Amniotic stem cell (primary cell): ENCODE data around the gene MAP10.

Source experiments
- DNase-seq: peaks from one replicate; lab custom pipeline; 2025; lab: John Stamatoyannopoulos, UW

MAP10 gene

DNA sequence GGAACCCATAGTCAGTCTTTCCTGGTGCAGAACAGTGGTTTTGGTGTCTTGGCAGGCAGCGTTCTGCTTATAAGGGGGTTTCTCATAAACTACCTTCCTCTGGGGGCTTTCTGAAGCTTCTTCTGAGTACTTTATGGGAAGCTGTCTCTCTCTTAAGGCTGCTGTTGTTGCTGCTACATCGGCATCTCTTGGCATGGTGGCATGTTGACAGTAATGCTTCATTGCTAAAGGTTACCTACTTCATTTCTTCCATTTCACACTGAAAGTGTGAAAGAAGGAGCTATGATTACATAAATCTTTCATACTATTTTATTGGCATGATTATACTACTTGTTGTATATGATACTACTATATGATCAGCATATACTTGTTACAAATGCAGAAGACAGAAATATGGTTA, 6.3 kb upstream of the MAP10 start:
- no peak for DNase-seq

DNA sequence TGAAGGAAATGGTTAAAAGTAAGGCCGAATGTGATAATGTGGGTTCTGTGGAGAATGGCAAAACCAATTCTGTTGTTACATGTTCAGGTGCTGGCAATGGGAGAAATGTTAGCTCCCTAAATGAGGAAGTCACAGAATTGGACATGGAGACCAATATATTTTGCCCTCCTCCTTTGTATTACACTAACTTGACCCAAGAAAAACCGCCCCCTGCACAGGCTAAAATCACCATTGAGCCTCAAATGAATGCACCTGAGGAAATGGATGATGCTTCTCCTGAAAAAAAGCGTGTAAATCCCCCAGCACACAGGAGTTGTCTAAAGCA, 932 bp downstream of the MAP10 start:
- no peak for DNase-seq

DNA sequence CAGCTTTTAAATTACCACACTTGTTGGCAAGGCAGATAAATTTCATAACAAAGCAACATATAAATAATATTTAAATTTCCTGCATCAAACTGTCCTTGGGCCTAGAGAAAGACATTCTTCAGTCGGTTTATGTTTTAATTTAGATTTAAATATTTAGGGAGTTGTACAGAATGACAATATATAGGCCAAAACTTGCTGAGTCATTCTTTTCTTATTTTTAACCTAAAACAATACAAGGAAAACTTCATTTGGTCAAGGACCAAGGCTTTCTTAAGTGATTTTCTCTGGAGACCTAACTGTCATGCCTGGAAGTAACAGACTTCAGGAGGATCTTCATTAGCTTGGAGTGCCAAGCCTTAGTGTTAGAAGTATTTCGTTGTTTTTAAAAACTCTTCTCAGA, 5.6 kb downstream of the MAP10 start:
- no peak for DNase-seq

DNA sequence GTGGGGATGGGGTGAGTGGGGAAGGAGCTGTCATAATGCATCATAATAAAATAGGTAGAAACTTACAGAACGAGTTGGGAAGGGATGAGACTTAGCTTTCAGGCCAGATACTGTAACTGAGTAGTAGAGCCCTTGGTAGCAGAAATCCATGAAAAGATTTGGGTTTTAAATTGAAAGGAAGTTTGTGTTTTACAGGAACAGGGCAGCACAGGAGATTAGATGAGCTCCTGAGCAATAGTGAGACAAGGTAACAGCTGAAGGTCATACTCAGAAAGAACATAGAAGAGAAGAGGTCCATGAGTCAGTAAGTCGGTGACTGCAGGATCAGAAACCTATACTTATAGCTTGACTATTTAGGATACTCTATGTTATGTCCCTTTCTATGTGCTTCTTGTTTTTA, 7.3 kb downstream of the MAP10 start:
- DNase-seq: no peak

DNA sequence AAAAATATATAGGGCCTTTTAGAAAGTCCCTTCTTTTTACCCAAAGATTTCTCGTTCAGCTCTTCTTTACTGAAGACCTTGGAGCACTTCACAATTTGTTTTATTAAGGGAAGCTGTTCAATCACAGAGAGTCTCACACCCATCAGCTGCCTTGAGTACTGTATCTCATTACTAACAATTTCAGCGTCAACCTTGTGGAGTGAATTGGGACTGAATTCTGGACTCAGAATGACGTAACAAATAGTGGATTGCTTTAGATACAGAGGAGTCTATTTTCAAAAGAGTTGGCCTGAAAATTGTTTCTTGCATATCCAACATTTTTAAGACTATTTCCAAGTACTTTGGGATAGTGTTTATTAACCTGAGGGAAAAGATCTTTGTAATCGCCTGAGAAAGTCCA, 7.9 kb downstream of the MAP10 start:
- DNase-seq: no peak

DNA sequence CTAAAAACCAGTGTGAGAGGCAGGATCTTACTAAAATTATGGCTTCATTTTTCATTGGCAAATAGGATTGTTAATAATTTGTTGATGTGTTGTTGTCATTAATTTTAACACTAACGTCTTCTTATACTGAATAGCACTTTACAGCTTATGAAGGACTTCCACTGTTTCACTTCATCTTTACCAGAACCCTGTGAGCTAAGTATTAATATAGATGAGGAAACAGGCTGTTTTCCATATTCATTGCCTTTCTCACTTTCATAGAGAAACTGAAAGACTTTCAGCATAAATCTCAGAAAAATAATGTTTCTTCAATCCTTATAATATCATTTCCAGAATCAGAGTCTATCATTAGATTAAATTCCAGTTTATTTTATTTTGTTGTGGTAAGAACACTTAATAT, 8.5 kb downstream of the MAP10 start:
- no peak for DNase-seq

DNA sequence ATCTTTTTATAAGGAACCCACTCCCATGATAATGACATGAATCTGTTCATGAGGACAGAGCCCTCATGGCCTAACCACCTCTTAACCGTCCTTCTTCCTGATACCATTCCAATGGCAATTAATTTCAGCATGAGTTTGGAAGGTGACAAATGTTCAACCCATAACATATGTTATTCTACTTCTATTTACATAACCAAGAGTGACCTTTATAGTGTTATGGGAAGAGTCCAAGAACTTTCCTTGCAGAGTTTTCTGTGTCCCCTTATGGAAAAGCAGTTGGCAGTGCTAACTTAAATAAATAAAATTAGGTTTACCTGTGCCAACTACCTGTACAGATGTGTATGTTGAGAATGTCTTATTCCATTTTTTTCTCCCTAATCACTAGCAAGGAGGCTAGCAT, 11.1 kb downstream of the MAP10 start:
- DNase-seq: no peak

DNA sequence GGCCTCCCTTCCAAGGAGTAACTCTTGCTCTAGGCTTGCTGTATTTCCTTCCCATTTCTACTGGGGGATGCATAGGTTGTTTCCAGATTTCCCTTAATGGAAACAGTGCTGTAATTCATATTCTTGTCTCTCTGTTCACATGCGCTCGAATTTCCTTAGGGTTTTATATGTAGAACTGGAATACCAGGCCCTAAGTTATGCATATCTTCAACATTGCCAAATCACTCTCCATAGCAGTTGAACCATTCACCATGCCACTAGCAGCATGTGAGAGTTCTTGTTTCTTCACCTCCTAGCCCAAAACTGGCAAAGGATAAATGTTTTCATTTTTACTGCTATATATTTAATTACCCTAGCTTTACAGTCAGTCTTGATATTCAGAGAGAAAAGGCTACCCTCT, 12.8 kb downstream of the MAP10 start:
- no peak for DNase-seq

DNA sequence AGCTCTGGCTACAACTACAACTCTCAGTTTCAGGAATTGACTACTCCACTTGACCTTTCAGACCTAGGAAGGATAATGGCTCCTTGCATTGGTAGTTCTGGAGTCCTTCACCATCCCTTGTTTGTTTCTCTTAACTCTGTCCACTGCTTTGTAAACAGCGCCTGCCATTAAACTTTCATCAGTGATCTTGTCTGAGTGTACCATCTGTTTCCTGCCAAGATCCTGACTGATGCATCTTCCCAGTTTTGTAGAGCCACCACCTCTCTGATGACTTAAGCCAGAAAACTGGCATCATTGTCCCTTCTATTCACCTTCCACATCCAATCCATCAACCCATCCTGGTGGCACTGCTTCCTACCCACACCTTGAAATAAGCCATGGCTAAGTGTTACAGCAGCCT, 15.2 kb downstream of the MAP10 start:
- no peak for DNase-seq

DNA sequence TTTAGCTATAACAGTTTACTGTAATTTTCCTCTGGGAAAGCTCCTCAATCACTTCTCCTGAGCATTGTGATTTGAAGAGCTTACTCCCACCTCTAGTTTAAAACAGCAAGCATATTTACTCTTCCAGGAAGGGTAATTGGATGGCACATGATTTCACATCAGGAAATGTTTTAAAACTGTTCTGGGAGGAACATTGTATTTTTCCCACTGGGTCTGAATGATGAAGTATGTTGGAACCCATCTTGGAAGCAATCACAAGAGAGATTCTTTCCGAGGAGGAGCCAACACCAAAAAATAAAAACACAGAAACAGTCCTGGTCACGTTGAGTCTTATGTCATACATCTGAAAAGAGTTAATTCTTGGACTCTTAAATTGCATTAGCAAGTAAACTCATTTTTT, 17.3 kb downstream of the MAP10 start:
- no peak for DNase-seq

DNA sequence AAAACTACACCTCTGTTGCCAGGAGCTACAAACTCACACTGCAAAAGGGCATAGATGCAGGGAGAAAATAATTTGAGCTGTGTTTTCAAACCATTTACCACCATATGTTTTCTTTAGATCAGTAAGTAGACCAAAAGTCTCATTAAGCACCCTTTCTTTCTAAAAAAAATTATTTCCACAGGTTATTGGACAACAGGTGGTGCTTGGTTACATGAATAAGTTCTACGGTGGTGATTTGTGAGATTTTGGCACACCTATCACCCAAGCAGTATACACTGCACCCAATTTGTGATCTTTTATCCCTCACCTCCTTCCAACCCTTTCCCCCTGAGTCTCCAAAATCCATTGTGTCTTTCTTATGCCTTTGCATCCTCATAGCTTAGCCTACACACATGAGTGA, 21.1 kb downstream of the MAP10 start:
- no peak for DNase-seq

DNA sequence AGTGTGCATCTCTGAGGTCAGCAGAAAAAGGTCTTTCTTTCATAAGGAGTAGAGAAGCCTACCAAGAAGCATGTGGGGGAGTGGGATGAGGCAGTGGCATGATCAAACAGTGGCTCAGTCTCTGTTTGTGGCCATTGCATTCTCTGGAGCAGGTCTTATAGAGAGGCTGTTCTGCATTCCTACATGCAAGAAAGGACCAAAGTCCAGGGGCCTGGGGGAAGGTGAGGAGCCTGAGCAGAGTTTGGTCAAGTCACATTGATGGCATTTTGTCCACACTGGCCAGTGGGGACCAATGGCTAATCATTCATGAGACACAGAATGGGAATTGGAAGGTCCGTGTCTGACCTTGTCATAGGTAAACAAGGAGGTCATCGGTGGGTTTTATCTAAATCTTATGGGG, 25.4 kb downstream of the MAP10 start:
- no peak for DNase-seq

DNA sequence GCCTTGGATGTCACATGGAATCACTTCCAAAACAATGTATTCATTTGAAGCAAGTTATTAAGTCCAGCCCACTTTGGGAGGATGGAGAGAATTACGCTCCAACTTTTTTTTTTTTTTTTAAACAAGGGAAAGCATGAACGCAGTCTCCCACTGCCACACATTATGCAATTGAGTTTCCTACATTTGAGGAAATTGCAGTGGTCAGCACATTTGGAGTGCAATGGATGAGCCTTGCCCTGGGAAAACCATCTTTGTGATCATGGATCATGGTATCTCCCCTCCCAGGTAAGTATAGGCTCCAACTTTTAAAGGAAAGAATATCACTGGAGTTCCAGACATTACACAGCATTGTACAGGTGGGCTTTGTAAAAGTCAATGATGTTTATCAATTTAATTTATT, 26.7 kb downstream of the MAP10 start:
- no peak for DNase-seq

DNA sequence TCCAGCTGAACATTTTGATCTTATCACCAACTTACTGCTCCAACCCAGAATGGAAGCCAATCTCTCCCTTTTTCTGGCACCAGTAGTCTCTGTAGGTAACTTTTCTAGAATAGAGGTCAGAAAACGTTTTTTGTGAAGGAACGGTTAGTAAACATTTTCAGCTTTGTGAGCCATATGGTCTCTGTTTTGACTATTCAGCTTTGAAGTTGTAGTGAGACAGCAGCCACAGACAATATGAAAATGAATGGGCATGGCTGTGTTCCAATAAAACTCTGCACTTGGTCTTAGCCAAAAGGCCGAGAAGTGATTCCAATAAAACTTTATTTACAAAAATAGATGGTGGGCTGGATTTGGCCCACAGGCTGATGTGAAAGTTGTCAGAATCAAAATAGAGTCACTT, 28.9 kb downstream of the MAP10 start:
- no peak for DNase-seq

DNA sequence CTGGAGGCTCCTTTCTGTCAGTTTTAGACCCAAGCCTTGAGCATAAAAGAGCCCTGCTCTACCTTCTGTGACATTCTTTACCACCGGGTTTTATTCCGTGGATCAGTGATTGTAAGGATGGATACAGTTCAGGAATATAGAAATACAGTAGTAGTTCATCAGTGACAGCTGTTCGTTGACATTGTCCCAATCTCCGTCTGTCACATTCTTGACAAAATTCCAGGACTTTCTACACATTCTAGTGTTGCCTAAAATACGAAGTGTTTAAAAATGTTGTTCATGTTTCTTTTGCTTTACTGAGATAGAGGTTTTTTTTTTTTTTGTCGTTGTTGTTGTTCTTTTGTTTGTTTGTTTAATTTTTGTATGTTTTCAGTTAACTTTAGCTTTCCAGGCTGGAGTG, 29.9 kb downstream of the MAP10 start:
- no peak for DNase-seq

DNA sequence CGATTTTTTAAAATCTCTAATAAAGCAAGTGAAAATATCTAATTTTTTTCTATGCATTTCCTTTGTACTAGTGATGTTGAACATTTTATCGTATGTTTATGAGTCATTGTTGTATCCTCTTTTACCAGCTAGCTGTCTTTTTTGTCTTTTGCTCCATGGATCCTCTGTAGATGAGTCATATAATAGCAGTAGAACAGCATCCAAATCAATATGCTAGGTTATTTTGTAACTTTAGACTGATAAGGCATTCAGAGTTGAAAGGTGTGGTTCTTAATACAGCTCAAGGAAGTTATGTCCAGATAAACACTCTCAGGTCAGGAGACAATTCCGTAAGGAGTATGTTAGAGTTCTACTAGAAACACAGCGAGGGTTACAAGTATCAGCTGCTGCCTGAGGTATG, 31.9 kb downstream of the MAP10 start:
- DNase-seq: no peak

DNA sequence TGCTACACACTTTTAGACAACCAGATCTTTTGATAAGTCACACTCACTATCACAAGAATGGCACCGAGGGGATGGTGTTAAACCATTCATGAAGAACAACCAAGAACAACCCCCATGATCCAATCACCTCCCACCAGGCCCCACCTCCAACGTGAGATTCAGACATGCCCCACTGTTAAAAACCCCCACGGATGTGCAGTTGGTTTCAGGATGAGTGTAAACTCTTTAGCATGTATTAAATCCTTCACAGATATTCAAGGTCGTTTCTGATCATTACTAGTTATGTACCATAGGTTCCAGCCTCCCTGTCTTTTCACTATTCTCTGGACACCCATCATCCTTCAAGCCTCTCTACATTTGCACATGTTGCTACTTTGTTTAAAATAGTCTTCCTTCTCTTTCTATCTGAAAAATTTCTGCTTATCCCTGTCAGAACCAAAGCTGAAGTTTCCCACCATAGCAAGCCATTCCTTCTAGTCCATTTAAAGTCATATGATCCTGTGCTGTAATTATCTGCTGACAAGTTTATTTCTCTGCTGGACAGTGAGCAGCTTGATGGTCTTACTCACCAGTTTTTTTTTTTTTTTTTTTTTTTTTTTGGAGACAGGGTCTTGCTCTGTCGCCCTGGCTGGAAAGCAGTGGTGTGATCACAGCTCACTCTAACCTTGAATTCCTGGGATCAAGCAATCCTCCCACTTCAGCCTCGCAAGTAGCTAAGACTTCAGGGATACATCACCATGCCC, 36.8 kb downstream of the MAP10 start:
- no peak for DNase-seq

DNA sequence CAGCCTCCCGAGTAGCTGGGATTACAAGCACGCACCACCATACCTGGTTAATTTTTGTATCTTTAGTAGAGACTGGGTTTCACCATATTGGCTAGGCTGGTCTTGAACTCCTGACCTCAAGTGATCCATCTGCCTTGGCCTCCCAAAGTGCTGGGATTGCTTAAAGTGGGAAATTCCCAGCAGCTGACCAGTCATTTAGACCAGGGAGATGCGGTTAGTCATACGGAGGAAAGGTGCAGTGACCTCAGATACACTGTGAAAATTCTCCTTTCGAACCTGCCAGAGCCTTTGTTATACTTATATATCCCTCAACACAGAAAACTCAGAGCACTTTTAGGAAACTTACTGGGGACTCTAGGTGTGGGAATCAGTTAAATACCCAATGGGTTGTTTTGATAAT, 39.6 kb downstream of the MAP10 start:
- DNase-seq: no peak

DNA sequence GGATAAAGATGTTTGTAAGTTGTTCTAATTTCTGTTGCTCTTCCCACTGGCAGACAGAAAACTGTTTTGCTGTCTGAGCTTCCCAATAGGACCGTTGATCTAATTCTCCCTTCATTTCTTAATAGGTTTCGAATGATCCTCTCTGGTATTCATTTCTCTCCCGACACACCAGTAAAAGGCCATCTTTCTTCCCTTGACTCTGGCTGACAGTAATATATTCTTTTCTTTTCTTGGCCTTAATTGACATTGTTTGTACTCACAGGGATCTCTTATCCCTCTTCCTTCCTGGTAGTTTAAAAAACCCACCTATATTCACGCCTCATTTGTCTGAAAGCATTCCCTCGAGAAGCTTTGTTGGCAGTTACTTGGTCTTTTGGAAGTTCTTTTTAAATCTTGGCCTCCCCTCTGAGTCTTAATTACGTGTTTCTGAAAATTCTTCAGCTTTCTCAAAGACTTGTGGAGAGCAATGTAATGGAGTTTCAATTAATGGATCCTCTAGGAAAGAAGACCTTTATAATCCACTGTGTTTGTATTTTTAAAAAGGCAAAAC, 40.3 kb downstream of the MAP10 start:
- DNase-seq: no peak

DNA sequence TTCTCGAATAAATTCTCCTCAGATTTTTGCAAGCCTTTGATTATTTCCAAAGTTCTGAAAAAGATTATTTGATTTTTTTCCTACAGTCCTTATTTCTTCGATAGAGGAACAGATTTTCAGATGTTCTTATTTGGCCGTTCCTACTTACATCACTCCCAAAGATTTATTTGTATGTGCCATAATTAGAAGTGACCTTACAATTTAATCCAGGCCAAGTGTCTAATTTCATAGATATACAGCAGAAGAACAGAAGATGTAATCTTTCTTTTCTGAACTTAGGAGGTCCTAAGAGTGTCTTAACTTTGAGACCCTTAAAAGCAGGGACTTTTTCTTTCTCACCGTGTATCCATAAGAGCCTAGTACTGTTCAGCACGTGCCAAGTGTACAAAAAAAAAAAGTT, 46.3 kb downstream of the MAP10 start:
- DNase-seq: no peak

DNA sequence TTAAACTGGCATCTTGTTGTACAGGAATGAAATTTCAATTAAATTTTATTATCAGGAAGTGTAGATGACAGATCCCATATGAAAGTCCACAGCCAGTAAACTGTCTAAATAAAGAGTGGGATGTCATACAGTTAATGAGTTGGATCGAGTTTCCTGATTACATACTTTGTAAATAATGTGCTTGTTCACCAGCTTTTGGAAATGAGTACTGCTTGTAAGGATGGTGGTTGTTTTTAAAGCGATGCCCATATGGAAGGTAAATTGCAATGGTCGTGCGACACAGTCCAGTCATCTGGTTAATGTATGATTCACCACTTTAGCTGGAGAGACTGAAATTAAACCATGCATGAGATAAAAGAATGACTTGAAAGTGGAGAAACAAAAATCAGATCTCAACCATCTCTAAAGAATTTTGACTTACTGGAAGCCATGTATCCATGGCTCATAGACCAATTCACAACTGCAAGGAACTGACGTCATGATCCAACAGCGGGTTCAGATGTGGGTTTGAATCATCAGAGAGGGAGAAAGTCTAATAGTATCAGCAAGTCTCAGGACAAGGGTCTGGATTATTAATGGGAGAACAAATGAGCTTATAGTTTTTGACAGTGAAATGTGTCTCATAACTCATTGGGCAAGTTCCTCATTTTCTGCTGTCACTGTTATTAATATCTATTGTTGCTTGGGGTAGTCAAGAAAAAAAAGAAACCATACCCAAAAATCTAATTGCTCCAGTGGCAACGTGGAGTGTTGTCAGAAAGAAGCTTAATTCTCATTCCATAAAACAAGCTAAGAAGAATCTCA, 49.0 kb downstream of the MAP10 start:
- peak; percentile 91 for DNase-seq

DNA sequence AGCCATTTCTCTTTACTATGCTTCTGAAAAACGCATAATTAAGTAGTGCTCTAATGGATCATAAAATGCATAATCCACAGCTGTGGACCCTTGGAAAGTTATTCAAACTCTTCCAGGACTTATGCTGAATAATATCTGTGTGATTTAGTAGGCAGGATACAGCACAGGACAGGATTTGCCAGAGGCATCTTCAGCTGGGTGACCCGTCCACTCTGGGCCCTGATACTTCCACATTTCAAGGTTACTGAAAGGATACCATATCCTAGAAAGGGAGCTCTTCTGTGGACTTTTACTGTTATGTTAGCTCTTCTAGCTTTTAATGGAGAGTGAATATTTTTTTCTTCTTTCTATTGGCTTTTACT, 49.6 kb downstream of the MAP10 start:
- no peak for DNase-seq

DNA sequence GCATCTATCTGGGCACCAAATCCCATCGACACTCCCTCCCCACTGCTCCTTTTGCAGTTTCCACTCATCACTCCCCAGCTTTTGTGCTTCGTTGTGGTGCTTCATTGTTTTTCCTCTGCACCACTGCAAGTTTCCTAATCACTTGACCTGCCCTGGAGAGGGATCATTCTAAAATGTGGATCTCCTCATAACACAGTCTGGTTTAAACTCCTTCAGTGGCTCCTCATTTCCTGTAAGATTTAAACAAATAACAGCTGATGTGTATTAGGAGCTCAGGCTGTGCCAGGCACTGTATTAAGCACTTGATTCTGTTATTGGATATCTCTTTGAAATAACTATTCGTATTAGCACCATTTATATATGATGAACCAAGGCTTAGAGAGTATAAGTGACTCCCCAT, 51.3 kb downstream of the MAP10 start:
- no peak for DNase-seq
